Caco-2 (cell line): ENCODE data around the gene RMRP. TPM values are rescaled to one million over a fixed set of nuclear protein-coding genes. Genes with fewer than 3 reads are reported as not detected.

Experiments
- BruUV-seq: library from RNA; stranded (reverse); fragments of 400-500 nt; replicated peaks from 2 replicates; lab custom pipeline; 2021; lab: Mats Ljungman, UMichigan
- CTCF ChIA-PET: fragments of 300-600 bp; sonication (Branson Sonifier 250); formaldehyde crosslinking; loops from one replicate; lab custom pipeline; 2022; ENCODE audit warnings: antibody characterized with exemption; lab: Charles Lee
- POLR2A ChIA-PET: fragments of 300-600 bp; sonication (Branson Sonifier 250); formaldehyde crosslinking; loops from one replicate; lab custom pipeline; 2022; ENCODE audit warnings: antibody characterized with exemption; lab: Charles Lee
- DNase-seq, 2 experiments: peaks; one replicate each; pipeline versions ENCODE4 v3.0.0 to v3.0.0-alpha.2; 2020 to 2022
- H3K27me3 ChIP-seq: replicated peaks from 2 replicates; pipeline ENCODE4 v1.6.0; 2011; ENCODE audit warnings: low read length; ENCODE audit not compliant: control insufficient read depth, insufficient read depth
- H3K36me3 ChIP-seq: 2 replicates; pipeline ENCODE4 v1.5.1; 2011; ENCODE audit warnings: low read length; ENCODE audit not compliant: control insufficient read depth, insufficient read depth
- H3K4me1 ChIP-seq: fragments of 250-450 bp; sonication (Bioruptor Pico); 2 replicates; pipeline ENCODE4 v1.5.1; 2020; ENCODE audit warnings: mild to moderate bottlenecking
- H3K4me3 ChIP-seq: 2 replicates; pipeline ENCODE4 v1.5.1; 2011; ENCODE audit warnings: low read depth, mild to moderate bottlenecking, control low read depth, low read length
- H3K9me3 ChIP-seq: fragments of 250-450 bp; sonication (Bioruptor Pico); 2 replicates; pipeline ENCODE4 v1.5.1; 2020; ENCODE audit warnings: mild to moderate bottlenecking, moderate library complexity
- H3K27ac Mint-ChIP-seq: one replicate; pipeline ENCODE4 v1.8.0; 2022; ENCODE audit warnings: mixed read lengths; ENCODE audit not compliant: unreplicated experiment
- H3K27me3 Mint-ChIP-seq: one replicate; pipeline ENCODE4 v1.8.0; 2022; ENCODE audit warnings: mixed read lengths; ENCODE audit not compliant: insufficient read depth, unreplicated experiment
- H3K36me3 Mint-ChIP-seq: one replicate; pipeline ENCODE4 v1.8.0; 2022; ENCODE audit warnings: mild to moderate bottlenecking, mixed read lengths; ENCODE audit not compliant: insufficient read depth, unreplicated experiment
- H3K4me1 Mint-ChIP-seq: one replicate; pipeline ENCODE4 v1.8.0; 2022; ENCODE audit warnings: low read depth, mixed read lengths; ENCODE audit not compliant: unreplicated experiment
- H3K4me3 Mint-ChIP-seq: one replicate; pipeline ENCODE4 v1.8.0; 2022; ENCODE audit warnings: mild to moderate bottlenecking, moderate library complexity, mixed read lengths; ENCODE audit not compliant: unreplicated experiment
- H3K9me3 Mint-ChIP-seq: one replicate; pipeline ENCODE4 v1.8.0; 2022; ENCODE audit warnings: mixed read lengths; ENCODE audit not compliant: unreplicated experiment
- intact Hi-C: fragments of 100-400 bp; cut with micrococcal nuclease; formaldehyde crosslinking; loops from one replicate; pipeline ENCODE4 v1.10.0; 2022; ENCODE audit not compliant: unreplicated experiment
- total RNA-seq: library from RNA; stranded (reverse); gene quantifications from 2 replicates; pipeline ENCODE4 v1.2.3, GENCODE V29; 2022
- TF ChIP-seq, protein P1 (sequence below), 2 experiments: fragments of 200-600 bp in 1 of 2; IDR thresholded peaks; 1 replicate in 1 of 2; 2 replicates in 1 of 2; pipeline versions ENCODE4 v1.5.1 to v1.8.0; 2011 to 2022; ENCODE audit warnings: antibody characterized with exemption in 1 of 2, control low read depth in 1 of 2, inconsistent platforms in 1 of 2, low read depth in 1 of 2, low read length in 1 of 2, mild to moderate bottlenecking in 1 of 2, moderate library complexity in 1 of 2; ENCODE audit not compliant: insufficient read depth in 1 of 2, severe bottlenecking in 1 of 2, unreplicated experiment in 1 of 2

RMRP gene
- total RNA-seq, 1 experiment from 2014 or later = 10,161 TPM

DNA sequence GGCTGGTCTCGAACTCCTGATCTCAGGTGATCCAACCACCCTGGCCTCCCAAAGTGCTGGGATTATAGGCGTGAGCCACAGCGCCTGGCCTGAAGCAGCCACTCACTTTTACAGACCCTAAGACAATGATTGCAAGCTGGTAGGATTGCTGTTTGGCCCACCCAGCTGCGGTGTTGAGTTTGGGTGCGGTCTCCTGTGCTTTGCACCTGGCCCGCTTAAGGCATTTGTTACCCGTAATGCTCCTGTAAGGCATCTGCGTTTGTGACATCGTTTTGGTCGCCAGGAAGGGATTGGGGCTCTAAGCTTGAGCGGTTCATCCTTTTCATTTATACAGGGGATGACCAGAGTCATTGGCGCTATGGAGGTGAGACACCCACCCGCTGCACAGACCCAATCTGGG lies 17.4 kb upstream of the RMRP start:
- peaks cover 2% of the 10 kb centered on the region for H3K4me1 ChIP-seq
- ChIA-PET CTCF (interaction anchor here (0.7 kb wide), 1 partner anchor 57 kb away, joined by 6 read pairs; the partner anchor contains the start of gene CD72), POLR2A (no interaction called here)
- TF ChIP-seq, protein P1, sequence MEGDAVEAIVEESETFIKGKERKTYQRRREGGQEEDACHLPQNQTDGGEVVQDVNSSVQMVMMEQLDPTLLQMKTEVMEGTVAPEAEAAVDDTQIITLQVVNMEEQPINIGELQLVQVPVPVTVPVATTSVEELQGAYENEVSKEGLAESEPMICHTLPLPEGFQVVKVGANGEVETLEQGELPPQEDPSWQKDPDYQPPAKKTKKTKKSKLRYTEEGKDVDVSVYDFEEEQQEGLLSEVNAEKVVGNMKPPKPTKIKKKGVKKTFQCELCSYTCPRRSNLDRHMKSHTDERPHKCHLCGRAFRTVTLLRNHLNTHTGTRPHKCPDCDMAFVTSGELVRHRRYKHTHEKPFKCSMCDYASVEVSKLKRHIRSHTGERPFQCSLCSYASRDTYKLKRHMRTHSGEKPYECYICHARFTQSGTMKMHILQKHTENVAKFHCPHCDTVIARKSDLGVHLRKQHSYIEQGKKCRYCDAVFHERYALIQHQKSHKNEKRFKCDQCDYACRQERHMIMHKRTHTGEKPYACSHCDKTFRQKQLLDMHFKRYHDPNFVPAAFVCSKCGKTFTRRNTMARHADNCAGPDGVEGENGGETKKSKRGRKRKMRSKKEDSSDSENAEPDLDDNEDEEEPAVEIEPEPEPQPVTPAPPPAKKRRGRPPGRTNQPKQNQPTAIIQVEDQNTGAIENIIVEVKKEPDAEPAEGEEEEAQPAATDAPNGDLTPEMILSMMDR (IDR thresholded peaks at IDR 0.05; ENCODE audit: insufficient read depth in 1 of 2, low read depth in 1 of 2, low read length in 1 of 2, severe bottlenecking in 1 of 2, unreplicated experiment in 1 of 2) = no peak
- no peaks in the 10 kb centered on the region for H3K4me1 Mint-ChIP-seq
- no peak overlapping the region for H3K4me3 ChIP-seq
- no peak overlapping the region for H3K27ac Mint-ChIP-seq
- intact Hi-C loops = no loop called here
- no peak for DNase-seq
- no peaks in the 10 kb centered on the region for H3K27me3 Mint-ChIP-seq
- H3K9me3 ChIP-seq = no peaks in the 10 kb centered on the region
- no peaks in the 10 kb centered on the region for H3K9me3 Mint-ChIP-seq
- H3K4me3 Mint-ChIP-seq = no peak overlapping the region
- no peaks in the 10 kb centered on the region for H3K27me3 ChIP-seq
- H3K36me3 Mint-ChIP-seq = no peaks in the 10 kb centered on the region
- no TSS peak for BruUV-seq
- H3K36me3 ChIP-seq = no peaks in the 10 kb centered on the region

DNA sequence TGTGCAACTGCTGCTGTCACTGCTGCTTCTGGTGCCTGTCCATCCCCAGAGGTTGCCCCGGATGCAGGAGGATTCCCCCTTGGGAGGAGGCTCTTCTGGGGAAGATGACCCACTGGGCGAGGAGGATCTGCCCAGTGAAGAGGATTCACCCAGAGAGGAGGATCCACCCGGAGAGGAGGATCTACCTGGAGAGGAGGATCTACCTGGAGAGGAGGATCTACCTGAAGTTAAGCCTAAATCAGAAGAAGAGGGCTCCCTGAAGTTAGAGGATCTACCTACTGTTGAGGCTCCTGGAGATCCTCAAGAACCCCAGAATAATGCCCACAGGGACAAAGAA lies 16.2 kb upstream of the RMRP start:
- no peaks in the 10 kb centered on the region for H3K9me3 ChIP-seq
- no peak for DNase-seq
- peaks cover 8% of the 10 kb centered on the region for H3K4me1 Mint-ChIP-seq
- ChIA-PET POLR2A (interaction anchor here (0.6 kb wide), 1 partner anchor 57 kb away, joined by 3 read pairs; no protein-coding TSS in a partner anchor), CTCF (interaction anchor here (1.2 kb wide), 1 partner anchor 23 kb away, joined by 5 read pairs; no protein-coding TSS in a partner anchor)
- peaks cover 15% of the 10 kb centered on the region for H3K4me1 ChIP-seq
- no peaks in the 10 kb centered on the region for H3K36me3 ChIP-seq
- peaks cover 5% of the 10 kb centered on the region for H3K36me3 Mint-ChIP-seq
- no peak overlapping the region for H3K4me3 ChIP-seq
- intact Hi-C loops = no loop called here
- no peaks in the 10 kb centered on the region for H3K27me3 ChIP-seq
- BruUV-seq = no TSS peak
- H3K27me3 Mint-ChIP-seq = no peaks in the 10 kb centered on the region
- TF ChIP-seq, protein P1 (IDR thresholded peaks at IDR 0.05; ENCODE audit: insufficient read depth in 1 of 2, low read depth in 1 of 2, low read length in 1 of 2, severe bottlenecking in 1 of 2, unreplicated experiment in 1 of 2) = no peak
- H3K4me3 Mint-ChIP-seq = no peak overlapping the region
- no peak overlapping the region for H3K27ac Mint-ChIP-seq
- H3K9me3 Mint-ChIP-seq = no peaks in the 10 kb centered on the region

DNA sequence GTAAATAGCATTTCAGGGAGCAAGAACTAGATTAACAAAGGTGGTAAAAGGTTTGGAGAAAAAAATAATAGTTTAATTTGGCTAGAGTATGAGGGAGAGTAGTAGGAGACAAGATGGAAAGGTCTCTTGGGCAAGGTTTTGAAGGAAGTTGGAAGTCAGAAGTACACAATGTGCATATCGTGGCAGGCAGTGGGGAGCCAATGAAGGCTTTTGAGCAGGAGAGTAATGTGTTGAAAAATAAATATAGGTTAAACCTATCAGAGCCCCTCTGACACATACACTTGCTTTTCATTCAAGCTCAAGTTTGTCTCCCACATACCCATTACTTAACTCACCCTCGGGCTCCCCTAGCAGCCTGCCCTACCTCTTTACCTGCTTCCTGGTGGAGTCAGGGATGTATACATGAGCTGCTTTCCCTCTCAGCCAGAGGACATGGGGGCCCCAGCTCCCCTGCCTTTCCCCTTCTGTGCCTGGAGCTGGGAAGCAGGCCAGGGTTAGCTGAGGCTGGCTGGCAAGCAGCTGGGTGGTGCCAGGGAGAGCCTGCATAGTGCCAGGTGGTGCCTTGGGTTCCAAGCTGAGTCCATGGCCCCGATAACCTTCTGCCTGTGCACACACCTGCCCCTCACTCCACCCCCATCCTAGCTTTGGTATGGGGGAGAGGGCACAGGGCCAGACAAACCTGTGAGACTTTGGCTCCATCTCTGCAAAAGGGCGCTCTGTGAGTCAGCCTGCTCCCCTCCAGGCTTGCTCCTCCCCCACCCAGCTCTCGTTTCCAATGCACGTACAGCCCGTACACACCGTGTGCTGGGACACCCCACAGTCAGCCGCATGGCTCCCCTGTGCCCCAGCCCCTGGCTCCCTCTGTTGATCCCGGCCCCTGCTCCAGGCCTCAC lies 15.6 kb upstream of the RMRP start, which contains the start of gene CA9:
Gene CA9 (plus strand): TSS at position 797 of the 893 bp plus-strand sequence. CDS start 32 bp downstream, at position 829.
- H3K4me3 Mint-ChIP-seq = no peak within 1 kb of the TSS
- H3K36me3 Mint-ChIP-seq = peaks cover 5% of the 10 kb centered on the region
- peaks cover 14% of the 10 kb centered on the region for H3K4me1 Mint-ChIP-seq
- no TSS peak for BruUV-seq
- H3K27me3 Mint-ChIP-seq = no peaks in the 10 kb centered on the region
- H3K4me3 ChIP-seq = no peak within 1 kb of the TSS
- POLR2A ChIA-PET = interaction anchor here (0.6 kb wide), 1 partner anchor 58 kb away, joined by 3 read pairs; no protein-coding TSS in a partner anchor
- CTCF ChIA-PET = interaction anchor here (1.2 kb wide), 1 partner anchor 24 kb away, joined by 5 read pairs; no protein-coding TSS in a partner anchor
- H3K4me1 ChIP-seq = peaks cover 21% of the 10 kb centered on the region
- no peaks in the 10 kb centered on the region for H3K36me3 ChIP-seq
- no peaks in the 10 kb centered on the region for H3K9me3 ChIP-seq
- H3K9me3 Mint-ChIP-seq = no peaks in the 10 kb centered on the region
- H3K27me3 ChIP-seq = no peaks in the 10 kb centered on the region
- intact Hi-C loops = no loop called here
- DNase-seq = no peak
- no peak within 1 kb of the TSS for H3K27ac Mint-ChIP-seq
- TF ChIP-seq, protein P1 (IDR thresholded peaks at IDR 0.05; ENCODE audit: insufficient read depth in 1 of 2, low read depth in 1 of 2, low read length in 1 of 2, severe bottlenecking in 1 of 2, unreplicated experiment in 1 of 2) = no peak
